SH-SY5Y (cell line): ENCODE measurements around the gene RAD51B.

Experiments
- GATA2 ChIP-seq: IDR thresholded peaks from 2 replicates; pipeline ENCODE4 v1.6.1; 2011; ENCODE audit warnings: mild to moderate bottlenecking, low read depth, low read length
- GATA3 ChIP-seq: IDR thresholded peaks from 2 replicates; pipeline ENCODE4 v1.6.1; 2011; ENCODE audit warnings: low read depth, mild to moderate bottlenecking, low read length, moderate library complexity

DNA sequence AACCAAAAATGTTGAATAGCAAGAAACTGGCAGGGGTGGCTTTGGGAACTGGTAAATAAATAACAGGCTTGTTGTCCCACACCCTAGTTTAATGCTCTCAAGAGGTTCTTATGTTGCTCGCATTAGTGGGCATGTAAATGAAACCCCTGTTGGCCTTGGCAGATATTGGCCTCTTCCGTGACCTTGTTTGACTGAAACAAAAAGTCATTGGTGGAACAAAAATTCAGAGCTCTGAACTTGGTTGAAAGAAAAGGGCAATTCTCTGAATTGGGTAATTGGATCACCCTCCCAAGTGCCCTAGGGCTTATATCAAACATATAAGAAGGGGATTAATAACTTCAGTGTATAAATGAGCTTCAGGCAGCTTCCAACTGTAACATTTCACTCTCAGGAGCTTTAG, 547.1 kb downstream of the RAD51B start:
- TF ChIP-seq GATA2 (no peak), GATA3 (no peak)
